Vagina (tissue), 2 donors: Measurements from ENCODE around the gene XRN1.

Experiments used
- CTCF ChIP-seq, 3 experiments: fragments of 450-650 bp in 2 of 3; fragments of 200-600 bp in 1 of 3; sonication (generic) in 1 of 3; IDR thresholded peaks; one replicate each; pipeline ENCODE4 v1.5.1; 2017 to 2019; ENCODE audit warnings: antibody characterized with exemption in 3 of 3, mild to moderate bottlenecking in 2 of 3, moderate library complexity in 2 of 3
- POLR2A ChIP-seq, 2 donors: fragments of 450-650 bp; IDR thresholded peaks; one replicate each; pipeline ENCODE4 v1.6.1; 2017; ENCODE audit warnings: antibody characterized with exemption in 2 of 2, mild to moderate bottlenecking in 2 of 2, moderate library complexity in 2 of 2

DNA sequence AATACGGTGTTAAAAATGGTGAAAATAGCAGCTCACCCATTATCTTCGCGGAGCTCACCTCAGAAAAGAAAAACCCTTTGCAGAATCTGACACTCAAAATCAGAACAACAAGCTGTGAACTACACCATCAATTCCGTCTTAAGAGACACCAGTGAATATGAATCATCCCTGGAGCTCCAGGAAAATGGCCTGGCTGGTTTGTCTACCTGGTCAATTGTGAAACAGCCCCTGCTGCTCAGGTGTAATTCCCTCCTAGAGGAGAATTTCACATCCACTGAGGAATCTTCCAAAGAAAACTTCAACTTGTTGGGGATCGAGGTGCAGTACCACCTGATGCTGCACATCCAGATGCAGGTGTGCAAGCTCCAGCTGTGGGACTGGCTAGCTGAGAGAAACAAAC lies 3.0 kb upstream of the XRN1 start:
- no peak for TF ChIP-seq POLR2A (IDR thresholded peaks at IDR 0.05)
- TF ChIP-seq CTCF (IDR thresholded peaks at IDR 0.05): no peak
